H1 (cell line): ENCODE results near the gene SLC7A10.

Experiments
- ATF2 ChIP-seq: IDR thresholded peaks from 2 replicates; pipeline ENCODE4 v1.6.1; 2012; ENCODE audit warnings: low read length, inconsistent platforms
- CTCF ChIP-seq, 3 experiments: IDR thresholded peaks; 1 replicate in 2 of 3; 2 replicates in 1 of 3; pipeline versions ENCODE4 v1.5.1 to v1.6.1; 2011; ENCODE audit warnings: low read length in 3 of 3, mild to moderate bottlenecking in 3 of 3, inconsistent platforms in 2 of 3, low read depth in 1 of 3, moderate library complexity in 1 of 3; ENCODE audit not compliant: insufficient read depth in 1 of 3; ENCODE audit errors: control extremely low read depth in 1 of 3
- EP300 ChIP-seq, 2 experiments: IDR thresholded peaks; 1 replicate in 1 of 2; 2 replicates in 1 of 2; pipeline ENCODE4 v1.6.1; 2011 to 2012; ENCODE audit warnings: low read depth in 2 of 2, low read length in 2 of 2, mild to moderate bottlenecking in 2 of 2, borderline replicate concordance in 1 of 2, inconsistent platforms in 1 of 2, moderate library complexity in 1 of 2
- GABPA ChIP-seq: IDR thresholded peaks from 2 replicates; pipeline ENCODE4 v1.6.1; 2011; ENCODE audit warnings: mild to moderate bottlenecking, low read length, moderate library complexity, borderline replicate concordance; ENCODE audit not compliant: insufficient read depth
- HDAC2 ChIP-seq, 2 experiments: fragments of 300-600 bp in 1 of 2; sonication (generic) in 1 of 2; IDR thresholded peaks; 2 replicates each; pipeline ENCODE4 v1.6.1; 2011 to 2012; ENCODE audit warnings: low read depth in 2 of 2, low read length in 2 of 2, mild to moderate bottlenecking in 2 of 2, moderate library complexity in 2 of 2, borderline replicate concordance in 1 of 2, inconsistent platforms in 1 of 2
- MAX ChIP-seq: IDR thresholded peaks from 2 replicates; pipeline ENCODE4 v1.6.1; 2012; ENCODE audit warnings: inconsistent platforms
- POLR2A ChIP-seq, 2 experiments: IDR thresholded peaks; 1 replicate in 1 of 2; 2 replicates in 1 of 2; pipeline ENCODE4 v1.6.1; 2011; ENCODE audit warnings: low read depth in 2 of 2, low read length in 2 of 2, mild to moderate bottlenecking in 2 of 2; ENCODE audit errors: control extremely low read depth in 1 of 2
- SAP30 ChIP-seq: fragments of 300-600 bp; sonication (generic); IDR thresholded peaks from 2 replicates; pipeline ENCODE4 v1.7.1; 2012; ENCODE audit warnings: low read length, moderate library complexity, mild to moderate bottlenecking, inconsistent platforms; ENCODE audit not compliant: insufficient read depth, insufficient replicate concordance
- TEAD4 ChIP-seq: IDR thresholded peaks from 2 replicates; pipeline ENCODE4 v1.6.1; 2012; ENCODE audit warnings: low read depth, low read length, inconsistent platforms, mixed read lengths
- TF ChIP-seq, protein P1 (sequence below): IDR thresholded peaks from 2 replicates; pipeline ENCODE4 v1.6.1; 2011; ENCODE audit warnings: low read depth, mild to moderate bottlenecking, low read length; ENCODE audit not compliant: insufficient read depth
- TF ChIP-seq, protein P2 (sequence below): IDR thresholded peaks from 2 replicates; pipeline ENCODE4 v1.6.1; 2011; ENCODE audit warnings: low read length, improper control_type of control experiment

- TF ChIP-seq, protein P1, sequence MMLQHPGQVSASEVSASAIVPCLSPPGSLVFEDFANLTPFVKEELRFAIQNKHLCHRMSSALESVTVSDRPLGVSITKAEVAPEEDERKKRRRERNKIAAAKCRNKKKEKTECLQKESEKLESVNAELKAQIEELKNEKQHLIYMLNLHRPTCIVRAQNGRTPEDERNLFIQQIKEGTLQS, result no peak
- TF ChIP-seq CTCF (IDR thresholded peaks at IDR 0.05; ENCODE audit: control extremely low read depth in 1 of 3, insufficient read depth in 1 of 3, low read depth in 1 of 3, low read length in 3 of 3), result peak in 1 of 3 experiments; percentile 21; a peak in 1 of 4 replicates
- no peak for TF ChIP-seq MAX
- TF ChIP-seq TEAD4, result no peak
- no peak; a peak in 1 of 3 replicates for TF ChIP-seq POLR2A (IDR thresholded peaks at IDR 0.05; ENCODE audit: control extremely low read depth in 1 of 2, low read depth in 2 of 2, low read length in 2 of 2)
- TF ChIP-seq, protein P2, sequence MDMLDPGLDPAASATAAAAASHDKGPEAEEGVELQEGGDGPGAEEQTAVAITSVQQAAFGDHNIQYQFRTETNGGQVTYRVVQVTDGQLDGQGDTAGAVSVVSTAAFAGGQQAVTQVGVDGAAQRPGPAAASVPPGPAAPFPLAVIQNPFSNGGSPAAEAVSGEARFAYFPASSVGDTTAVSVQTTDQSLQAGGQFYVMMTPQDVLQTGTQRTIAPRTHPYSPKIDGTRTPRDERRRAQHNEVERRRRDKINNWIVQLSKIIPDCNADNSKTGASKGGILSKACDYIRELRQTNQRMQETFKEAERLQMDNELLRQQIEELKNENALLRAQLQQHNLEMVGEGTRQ, result no peak
- TF ChIP-seq EP300 (IDR thresholded peaks at IDR 0.05; ENCODE audit: borderline replicate concordance in 1 of 2, low read depth in 2 of 2, low read length in 2 of 2), result no peak
- TF ChIP-seq ATF2, result no peak
- peak; percentile 11 for TF ChIP-seq SAP30
- TF ChIP-seq HDAC2 (IDR thresholded peaks at IDR 0.05; ENCODE audit: borderline replicate concordance in 1 of 2, low read depth in 2 of 2, low read length in 2 of 2), result no peak
- no peak for TF ChIP-seq GABPA
These were observed 49.6 kb downstream of the SLC7A10 start for GRCh38 chr19:33175886-33176669.
